Gastroesophageal sphincter (tissue), 3 donors: Measurements from ENCODE around the gene FBXW11.

Experiments used
- CTCF ChIP-seq, 4 experiments: fragments of 200-600 bp in 2 of 4; fragments of 450-650 bp in 2 of 4; sonication (generic) in 1 of 4; IDR thresholded peaks; one replicate each; pipeline ENCODE4 v1.5.1; 2017 to 2019; ENCODE audit warnings: antibody characterized with exemption in 4 of 4, mild to moderate bottlenecking in 2 of 4, moderate library complexity in 2 of 4
- POLR2A ChIP-seq, 2 donors: fragments of 450-650 bp; IDR thresholded peaks; one replicate each; pipeline ENCODE4 v1.6.1; 2017; ENCODE audit warnings: antibody characterized with exemption in 2 of 2, mild to moderate bottlenecking in 2 of 2, moderate library complexity in 1 of 2
- POLR2AphosphoS5 ChIP-seq: sonication (generic); formaldehyde crosslinking; IDR thresholded peaks from one replicate; pipeline ENCODE4 v1.6.1; 2017; ENCODE audit warnings: antibody characterized with exemption

- no peak for TF ChIP-seq POLR2AphosphoS5
- TF ChIP-seq CTCF (IDR thresholded peaks at IDR 0.05): no peak
- no peak for TF ChIP-seq POLR2A (IDR thresholded peaks at IDR 0.05)
Observed at GRCh38 chr5:171966270-171966669, 40.2 kb downstream of the FBXW11 start.
